ENCODE measurements around the gene HGD.

Gene HGD

DNA sequence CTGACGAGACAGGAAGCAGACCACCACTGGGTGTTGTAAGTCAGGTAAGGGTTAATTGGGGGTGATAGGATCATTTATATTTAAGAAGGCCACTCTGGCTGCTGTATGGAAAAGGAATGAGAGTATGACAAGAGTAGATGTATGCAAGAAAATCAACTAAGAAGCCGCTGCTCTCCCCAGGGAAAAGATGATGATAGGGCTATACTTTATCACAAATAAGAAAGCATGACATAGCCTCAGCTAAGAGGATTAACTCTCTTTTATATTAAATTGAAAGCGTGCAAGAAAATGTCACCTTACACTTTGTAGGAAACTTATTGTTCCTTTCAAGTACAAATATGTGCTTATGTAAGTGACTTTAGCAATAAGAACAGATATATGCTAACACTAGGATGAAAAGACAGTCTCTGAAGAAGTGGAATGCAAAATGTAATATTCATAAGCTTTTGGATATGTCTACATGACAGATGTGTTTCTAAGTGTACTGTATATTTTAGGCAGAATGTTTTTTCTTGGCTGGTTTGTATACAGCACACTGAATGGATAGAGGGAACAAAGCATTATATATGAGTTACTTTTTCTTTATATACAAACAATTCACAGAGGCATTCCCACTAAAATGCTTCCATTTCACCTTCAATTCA is 94.6 kb downstream of the HGD start:
- no peak for DNase-seq (ENCODE audit: low read depth in 2 of 2)
